ENCODE results near the gene EPS8L1.

- TF ChIP-seq POLR2A (IDR thresholded peaks at IDR 0.05): no peak
- TF ChIP-seq CTCF (IDR thresholded peaks at IDR 0.05): no peak
Measured at GRCh38 chr19:55056827-55057226, 18.8 kb upstream of the EPS8L1 start.
